Left ventricle myocardium inferior (tissue), 1 donor: ENCODE measurements around the gene GAK. TPM values are rescaled to one million over a fixed set of nuclear protein-coding genes. Genes with fewer than 3 reads are reported as not detected.
"Not testable (repeated sequence)": the region's sequence is repeated elsewhere in the genome, so short reads cannot be mapped to it uniquely, and the experiment has no call there.

Source experiments
- DNase-seq: peaks from one replicate; pipeline ENCODE4 v3.0.0-alpha.2; 2020
- H3K27ac ChIP-seq: fragments of 200-600 bp; replicated peaks from 2 replicates; pipeline ENCODE4 v1.8.0; 2021
- H3K27me3 ChIP-seq: fragments of 200-600 bp; 2 replicates; pipeline ENCODE4 v1.8.0; 2021; ENCODE audit warnings: low read depth
- H3K36me3 ChIP-seq: fragments of 200-600 bp; 2 replicates; pipeline ENCODE4 v1.8.0; 2021
- H3K4me1 ChIP-seq: fragments of 200-600 bp; 2 replicates; pipeline ENCODE4 v1.8.0; 2021
- H3K4me3 ChIP-seq: fragments of 200-600 bp; 2 replicates; pipeline ENCODE4 v1.8.0; 2021; ENCODE audit warnings: mild to moderate bottlenecking, moderate library complexity
- H3K9me3 ChIP-seq: fragments of 200-600 bp; replicated peaks from 2 replicates; pipeline ENCODE4 v1.8.0; 2021
- intact Hi-C: fragments of 100-400 bp; cut with micrococcal nuclease; formaldehyde crosslinking; loops from one replicate; pipeline ENCODE4 v1.11.0; 2022
- total RNA-seq: library from RNA; stranded (reverse); fragmentation: NEBNext Ultra II Directional; extraction: Animal tissue kit (Norgen Biotek cat#: 25700); gene quantifications from one replicate; pipeline ENCODE4 v1.2.1, GENCODE V29; 2021
- TF ChIP-seq, protein P1 (sequence below): fragments of 200-600 bp; IDR thresholded peaks from 2 replicates; pipeline ENCODE4 v1.8.0; 2021; ENCODE audit warnings: antibody characterized with exemption, mild to moderate bottlenecking, borderline replicate concordance
- donor health status: DM: no; HTN: yes; CAD: no; lungs with severe emphysema.

Gene GAK
- total RNA-seq, 1 donor from 2014 or later = 25.1 TPM

DNA sequence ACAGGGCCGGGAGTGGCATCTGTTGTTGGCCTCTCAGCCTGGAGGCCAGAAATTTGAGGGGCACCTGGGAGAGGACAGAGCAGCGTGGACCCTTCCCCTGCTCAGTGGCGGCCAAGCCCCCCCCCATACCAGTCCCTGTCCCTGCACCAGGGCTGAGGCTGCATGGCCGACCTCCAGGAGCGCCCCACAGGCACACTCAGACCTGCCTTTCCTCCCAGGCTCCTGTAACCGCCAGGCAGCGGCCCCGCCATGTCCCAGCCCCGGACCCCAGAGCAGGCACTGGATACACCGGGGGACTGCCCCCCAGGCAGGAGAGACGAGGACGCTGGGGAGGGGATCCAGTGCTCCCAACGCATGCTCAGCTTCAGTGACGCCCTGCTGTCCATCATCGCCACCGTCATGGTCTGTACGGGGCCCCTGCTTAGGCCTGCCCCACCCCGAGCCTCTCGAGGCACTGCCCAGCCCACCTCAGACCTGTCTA is 15.4 kb upstream of the GAK start:
- H3K4me3 ChIP-seq = no peak overlapping the region
- intact Hi-C loops = no loop called here

DNA sequence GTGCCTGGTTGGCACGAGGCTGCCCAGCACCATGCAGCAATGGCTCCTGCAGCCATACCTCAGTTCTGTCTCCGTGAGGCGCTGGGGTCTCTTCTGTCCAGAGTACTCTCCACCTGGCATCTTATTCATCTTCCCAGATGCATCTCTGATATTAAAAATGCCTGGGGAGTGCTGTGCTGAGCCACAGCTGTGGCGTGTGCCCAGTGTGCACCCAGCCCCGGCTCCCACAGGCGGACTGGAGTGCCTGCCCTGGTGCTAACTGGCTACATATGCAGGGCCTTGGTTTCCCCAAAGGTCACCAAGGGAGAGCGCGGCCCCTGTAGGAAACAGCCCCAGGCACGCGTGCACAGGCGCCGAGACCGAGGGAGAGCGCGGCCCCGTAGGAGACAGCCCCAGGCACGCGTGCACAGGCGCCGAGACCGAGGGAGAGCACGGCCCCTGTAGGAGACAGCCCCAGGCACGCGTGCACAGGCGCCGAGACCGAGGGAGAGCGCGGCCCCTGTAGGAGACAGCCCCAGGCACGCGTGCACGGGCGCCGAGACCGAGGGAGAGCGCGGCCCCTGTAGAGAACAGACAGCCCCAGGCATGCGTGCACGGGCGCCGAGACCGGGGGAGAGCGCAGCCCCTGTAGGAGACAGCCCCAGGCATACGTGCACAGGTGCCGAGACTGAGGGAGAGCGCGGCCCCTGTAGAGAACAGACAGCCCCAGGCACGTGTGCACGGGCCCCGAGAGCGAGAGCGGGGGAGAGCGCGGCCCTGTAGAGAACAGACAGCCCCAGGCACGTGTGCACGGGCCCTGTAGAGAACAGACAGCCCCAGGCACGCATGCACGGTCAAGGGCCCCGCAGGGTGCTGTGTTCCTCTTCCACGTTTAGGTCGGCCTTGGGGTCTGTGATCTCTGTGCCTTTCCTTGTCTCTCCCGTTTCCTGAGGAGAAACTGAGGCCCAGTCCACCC is 14.7 kb upstream of the GAK start:
- Histone ChIP-seq H3K27ac (no peak overlapping the region), H3K27me3 (no peaks in the 10 kb centered on the region), H3K4me3 (no peak overlapping the region), H3K9me3 (no peaks in the 10 kb centered on the region), H3K4me1 (peaks cover 7% of the 10 kb centered on the region), H3K36me3 (peaks cover 15% of the 10 kb centered on the region)
- intact Hi-C loops = no loop called here
- TF ChIP-seq, protein P1, sequence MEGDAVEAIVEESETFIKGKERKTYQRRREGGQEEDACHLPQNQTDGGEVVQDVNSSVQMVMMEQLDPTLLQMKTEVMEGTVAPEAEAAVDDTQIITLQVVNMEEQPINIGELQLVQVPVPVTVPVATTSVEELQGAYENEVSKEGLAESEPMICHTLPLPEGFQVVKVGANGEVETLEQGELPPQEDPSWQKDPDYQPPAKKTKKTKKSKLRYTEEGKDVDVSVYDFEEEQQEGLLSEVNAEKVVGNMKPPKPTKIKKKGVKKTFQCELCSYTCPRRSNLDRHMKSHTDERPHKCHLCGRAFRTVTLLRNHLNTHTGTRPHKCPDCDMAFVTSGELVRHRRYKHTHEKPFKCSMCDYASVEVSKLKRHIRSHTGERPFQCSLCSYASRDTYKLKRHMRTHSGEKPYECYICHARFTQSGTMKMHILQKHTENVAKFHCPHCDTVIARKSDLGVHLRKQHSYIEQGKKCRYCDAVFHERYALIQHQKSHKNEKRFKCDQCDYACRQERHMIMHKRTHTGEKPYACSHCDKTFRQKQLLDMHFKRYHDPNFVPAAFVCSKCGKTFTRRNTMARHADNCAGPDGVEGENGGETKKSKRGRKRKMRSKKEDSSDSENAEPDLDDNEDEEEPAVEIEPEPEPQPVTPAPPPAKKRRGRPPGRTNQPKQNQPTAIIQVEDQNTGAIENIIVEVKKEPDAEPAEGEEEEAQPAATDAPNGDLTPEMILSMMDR = no peak
- DNase-seq = no peak

More for the DNA sequence above, 15.4 kb upstream of the GAK start:
- TF ChIP-seq, protein P1 = no peak
- H3K9me3 ChIP-seq = no peaks in the 10 kb centered on the region
- no peaks in the 10 kb centered on the region for H3K27me3 ChIP-seq
- no peak overlapping the region for H3K27ac ChIP-seq
- peaks cover 7% of the 10 kb centered on the region for H3K4me1 ChIP-seq
- peaks cover 16% of the 10 kb centered on the region for H3K36me3 ChIP-seq
- no peak for DNase-seq

DNA sequence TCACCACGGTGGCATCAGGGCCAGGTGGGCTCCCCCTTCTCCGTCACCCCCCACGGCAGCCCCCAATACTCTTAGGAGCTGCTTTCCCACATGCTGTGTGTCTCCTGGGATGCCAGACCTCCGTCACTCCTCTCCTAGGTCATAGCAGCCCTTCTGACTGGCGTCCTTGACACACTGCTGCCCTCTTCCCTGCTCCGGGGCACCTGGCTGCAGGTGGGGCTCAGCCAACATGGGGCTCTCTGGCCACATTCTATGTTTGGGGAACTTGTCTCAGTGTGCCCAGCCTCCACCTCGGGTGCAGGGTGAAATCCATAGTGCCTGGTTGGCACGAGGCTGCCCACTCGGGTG is 14.0 kb upstream of the GAK start:
- H3K27ac ChIP-seq = no peak overlapping the region
- TF ChIP-seq, protein P1 = no peak
- H3K27me3 ChIP-seq = no peaks in the 10 kb centered on the region
- no peak for DNase-seq
- H3K9me3 ChIP-seq = no peaks in the 10 kb centered on the region
- peaks cover 7% of the 10 kb centered on the region for H3K4me1 ChIP-seq
- peaks cover 8% of the 10 kb centered on the region for H3K36me3 ChIP-seq
- no peak overlapping the region for H3K4me3 ChIP-seq
- intact Hi-C loops = no loop called here

DNA sequence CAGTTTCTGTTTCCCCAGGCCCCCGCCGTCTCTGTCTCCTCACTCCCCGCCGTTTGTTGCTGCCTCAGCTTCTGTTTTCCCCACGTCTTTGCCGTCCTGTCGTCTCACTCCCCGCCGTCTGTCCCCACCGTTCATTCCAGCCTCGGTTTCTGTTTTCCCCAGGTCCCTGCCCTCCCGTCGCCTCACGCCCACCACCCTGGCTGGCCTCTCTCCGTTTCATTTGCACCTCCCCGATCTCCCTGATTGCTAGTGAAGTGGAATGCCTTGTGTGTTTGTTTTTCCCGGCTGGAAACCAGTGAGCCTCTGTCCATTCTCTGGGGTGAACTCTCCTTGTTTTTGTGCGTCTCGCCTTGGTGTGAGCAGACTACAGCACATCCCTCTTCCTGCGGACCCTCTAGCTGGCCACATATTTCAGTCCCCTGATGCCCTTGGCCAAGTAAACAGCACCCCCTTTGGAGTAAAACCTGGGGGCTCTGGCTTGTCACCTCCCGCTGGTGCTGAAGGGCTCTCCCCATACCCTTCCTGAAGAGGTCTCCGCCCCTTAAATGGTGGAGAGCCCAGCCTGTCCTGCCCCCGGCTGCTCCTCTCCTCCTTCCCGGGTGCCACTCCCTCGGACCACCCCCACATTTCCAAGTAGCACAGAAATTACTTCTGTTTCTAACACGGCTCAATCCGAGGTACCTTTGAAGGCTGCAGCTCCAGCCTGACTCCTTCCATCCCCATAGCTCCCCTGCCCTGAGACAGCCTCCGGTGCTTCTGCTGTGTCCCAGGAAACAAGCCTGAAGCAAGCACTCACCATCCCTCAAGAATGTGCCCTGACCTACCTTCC is 13.4 kb upstream of the GAK start:
- no peak for DNase-seq
- intact Hi-C loops = no loop called here
- Histone ChIP-seq H3K36me3 (peaks cover 8% of the 10 kb centered on the region), H3K4me1 (peaks cover 7% of the 10 kb centered on the region), H3K4me3 (no peak overlapping the region), H3K9me3 (no peaks in the 10 kb centered on the region), H3K27me3 (no peaks in the 10 kb centered on the region), H3K27ac (no peak overlapping the region)
- TF ChIP-seq, protein P1 = no peak

DNA sequence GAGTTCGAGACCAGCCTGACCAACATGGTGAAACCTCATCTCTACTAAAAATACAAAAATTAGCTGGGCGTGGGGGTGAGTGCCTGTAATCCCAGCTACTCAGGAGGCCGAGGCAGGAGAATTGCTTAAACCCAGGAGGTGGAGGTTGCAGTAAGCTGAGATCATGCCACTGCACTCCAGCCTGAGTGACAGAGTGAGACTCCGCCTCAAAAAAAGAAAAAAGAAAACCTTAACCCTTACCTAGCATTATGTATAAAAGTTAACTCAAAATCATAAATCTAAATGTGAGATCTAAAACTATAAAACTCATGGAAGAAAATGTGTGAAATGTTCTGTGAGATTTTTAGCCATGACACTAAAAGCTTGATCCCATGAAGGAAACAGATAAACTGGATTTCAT is 7.4 kb upstream of the GAK start:
- intact Hi-C loops, H3K27me3 ChIP-seq, H3K27ac ChIP-seq, H3K9me3 ChIP-seq, H3K4me1 ChIP-seq, H3K4me3 ChIP-seq, DNase-seq, H3K36me3 ChIP-seq: not testable (repeated sequence)
